ENCODE measurements around the gene MTO1. TPM values are rescaled to one million over a fixed set of nuclear protein-coding genes. Genes with fewer than 3 reads are reported as not detected.
A peak's percentile ranks its signal among the peaks of the same experiment; 100 is the strongest.
"Not testable (repeated sequence)": the region's sequence is repeated elsewhere in the genome, so short reads cannot be mapped to it uniquely, and the experiment has no call there.

Gene MTO1, protein sequence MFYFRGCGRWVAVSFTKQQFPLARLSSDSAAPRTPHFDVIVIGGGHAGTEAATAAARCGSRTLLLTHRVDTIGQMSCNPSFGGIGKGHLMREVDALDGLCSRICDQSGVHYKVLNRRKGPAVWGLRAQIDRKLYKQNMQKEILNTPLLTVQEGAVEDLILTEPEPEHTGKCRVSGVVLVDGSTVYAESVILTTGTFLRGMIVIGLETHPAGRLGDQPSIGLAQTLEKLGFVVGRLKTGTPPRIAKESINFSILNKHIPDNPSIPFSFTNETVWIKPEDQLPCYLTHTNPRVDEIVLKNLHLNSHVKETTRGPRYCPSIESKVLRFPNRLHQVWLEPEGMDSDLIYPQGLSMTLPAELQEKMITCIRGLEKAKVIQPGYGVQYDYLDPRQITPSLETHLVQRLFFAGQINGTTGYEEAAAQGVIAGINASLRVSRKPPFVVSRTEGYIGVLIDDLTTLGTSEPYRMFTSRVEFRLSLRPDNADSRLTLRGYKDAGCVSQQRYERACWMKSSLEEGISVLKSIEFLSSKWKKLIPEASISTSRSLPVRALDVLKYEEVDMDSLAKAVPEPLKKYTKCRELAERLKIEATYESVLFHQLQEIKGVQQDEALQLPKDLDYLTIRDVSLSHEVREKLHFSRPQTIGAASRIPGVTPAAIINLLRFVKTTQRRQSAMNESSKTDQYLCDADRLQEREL
- 47.9 TPM for polyA plus RNA-seq

DNA sequence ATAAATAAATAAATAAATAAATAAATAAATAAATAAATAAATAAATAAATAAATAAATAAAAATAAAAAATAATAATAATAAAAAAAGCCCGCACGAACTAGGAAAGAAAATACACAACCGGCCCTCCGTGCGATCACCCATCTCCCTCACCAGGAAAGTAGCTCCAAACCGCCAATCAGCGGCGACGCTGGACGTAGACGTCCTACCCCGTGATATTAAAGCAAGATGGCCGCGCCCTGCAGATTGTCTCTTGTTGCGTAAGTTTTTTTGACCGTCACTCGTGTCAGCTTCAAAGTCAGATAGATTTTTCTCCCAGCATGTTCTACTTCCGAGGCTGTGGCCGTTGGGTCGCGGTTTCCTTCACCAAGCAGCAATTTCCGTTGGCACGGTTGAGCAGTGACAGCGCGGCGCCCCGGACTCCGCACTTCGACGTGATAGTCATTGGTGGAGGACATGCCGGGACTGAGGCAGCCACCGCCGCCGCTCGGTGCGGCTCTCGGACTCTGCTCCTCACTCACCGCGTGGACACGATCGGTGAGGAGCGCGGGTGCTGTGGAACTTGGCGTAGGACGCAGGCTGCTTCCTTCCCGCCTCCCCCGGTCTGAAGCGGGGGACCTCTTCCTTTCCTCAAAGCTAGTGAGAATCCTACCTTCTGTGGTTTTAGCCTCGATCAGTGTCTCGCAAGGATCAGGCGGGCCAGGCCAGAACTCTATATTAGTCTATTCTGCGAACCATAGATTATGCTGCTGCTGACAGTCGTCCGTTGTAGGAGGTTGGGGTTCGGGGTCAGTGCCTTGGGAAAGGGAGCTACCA is at the start of gene MTO1:
Gene MTO1, plus strand, starts transcription at position 201 of the 814 bp plus-strand sequence. Its CDS starts 118 bp downstream, at position 319.
- H3K27ac Mint-ChIP-seq: peak within 1 kb of the TSS; percentile 91 to 99 (median 94)
- H3K4me1 Mint-ChIP-seq: peaks cover 20 to 23% (median 21%) of the 10 kb centered on the region in 3 donors

DNA sequence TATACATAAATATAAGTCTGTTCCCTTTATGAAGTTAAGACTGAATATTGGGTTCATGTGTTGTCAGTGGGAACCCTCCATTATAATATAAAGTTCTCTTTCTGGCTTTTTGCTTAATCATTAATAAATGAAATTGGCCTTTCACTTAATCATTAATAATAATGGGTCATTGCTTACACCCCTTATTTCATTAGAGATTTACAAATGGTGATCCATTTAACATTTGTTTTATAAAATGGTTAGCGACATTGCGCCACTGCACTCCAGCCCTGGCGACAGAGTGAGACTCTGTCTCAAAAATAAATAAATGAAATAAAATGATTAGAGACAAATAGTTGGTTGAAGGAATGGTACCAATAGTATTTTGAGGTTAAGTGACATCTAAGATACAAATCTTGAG is 48.4 kb upstream of the MTO1 start:
- Mint-ChIP-seq H3K4me3 (no peak overlapping the region), H3K9me3 (no peaks in the 10 kb centered on the region), H3K4me1 (no peaks in the 10 kb centered on the region), H3K36me3 (peaks cover 11% of the 10 kb centered on the region), H3K27ac (no peak overlapping the region), H3K27me3 (no peaks in the 10 kb centered on the region)

More for the DNA sequence above, at the start of gene MTO1:
- H3K27me3 Mint-ChIP-seq: no peaks in the 10 kb centered on the region
- no peaks in the 10 kb centered on the region for H3K9me3 Mint-ChIP-seq
- peak within 1 kb of the TSS; percentile 92 to 100 (median 98) for H3K4me3 Mint-ChIP-seq
- H3K36me3 Mint-ChIP-seq: no peaks in the 10 kb centered on the region

DNA sequence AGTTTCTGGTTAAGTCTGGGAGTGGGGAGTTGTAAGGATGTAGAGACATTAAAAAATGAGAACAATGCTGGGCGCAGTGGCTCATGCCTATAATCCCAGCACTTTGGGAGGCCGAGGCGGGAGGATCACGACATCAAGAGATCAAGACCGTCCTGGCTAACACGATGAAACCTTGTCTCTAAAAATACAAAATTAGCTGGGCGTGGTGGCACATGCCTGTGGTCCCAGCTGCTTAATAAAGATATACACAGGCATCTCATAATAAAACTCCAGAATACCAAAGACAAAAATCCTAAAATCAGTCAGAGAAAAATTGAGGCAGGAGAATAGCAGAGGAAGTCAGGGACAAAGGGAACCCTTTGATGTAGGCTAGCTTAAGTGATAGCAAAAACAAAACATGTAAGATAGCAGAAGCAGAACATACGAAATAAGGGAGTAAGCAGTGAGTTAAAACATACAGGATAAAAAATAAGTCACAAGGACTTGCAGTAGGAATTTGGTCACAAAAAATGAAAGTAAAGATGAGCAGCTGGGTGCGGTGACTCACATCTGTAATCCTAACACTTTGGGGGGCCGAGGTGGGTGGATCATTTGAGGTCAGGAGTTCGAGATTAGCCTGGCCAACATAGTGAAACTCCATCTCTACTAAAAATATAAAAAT is 43.3 kb upstream of the MTO1 start:
- no peaks in the 10 kb centered on the region for H3K27me3 Mint-ChIP-seq
- peaks cover 14% of the 10 kb centered on the region for H3K36me3 Mint-ChIP-seq
- H3K4me1 Mint-ChIP-seq: peaks cover 0 to 2% (median 0%) of the 10 kb centered on the region in 3 donors
- no peaks in the 10 kb centered on the region for H3K9me3 Mint-ChIP-seq
- no peak overlapping the region for H3K4me3 Mint-ChIP-seq
- H3K27ac Mint-ChIP-seq: peak overlapping the region in 2 of 3 donors; percentile 21 to 39

DNA sequence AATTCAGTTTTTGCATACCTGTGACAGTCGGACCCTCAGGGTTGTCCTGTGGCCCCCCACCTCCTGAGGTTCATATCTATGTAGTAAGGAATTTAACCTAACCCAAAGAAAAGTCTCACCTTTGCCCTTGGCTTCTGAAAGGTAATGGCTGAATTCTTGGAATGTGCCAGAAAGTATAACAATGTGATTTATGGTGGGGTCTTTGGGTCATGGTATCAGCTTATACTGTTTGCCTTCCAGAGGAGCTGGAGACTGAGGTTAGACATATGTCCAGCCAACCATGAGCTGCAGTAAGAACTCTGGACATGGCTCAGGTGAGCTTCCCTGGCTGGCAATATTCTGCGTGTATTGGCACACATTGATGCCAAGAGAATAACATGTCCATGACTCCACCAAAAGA is 40.0 kb upstream of the MTO1 start:
- Mint-ChIP-seq H3K27ac (peak overlapping the region; percentile 9 to 76 (median 28)), H3K36me3 (peaks cover 3% of the 10 kb centered on the region), H3K4me1 (peaks cover 0 to 2% (median 0%) of the 10 kb centered on the region in 3 donors), H3K27me3 (no peaks in the 10 kb centered on the region), H3K4me3 (no peak overlapping the region), H3K9me3 (no peaks in the 10 kb centered on the region)

DNA sequence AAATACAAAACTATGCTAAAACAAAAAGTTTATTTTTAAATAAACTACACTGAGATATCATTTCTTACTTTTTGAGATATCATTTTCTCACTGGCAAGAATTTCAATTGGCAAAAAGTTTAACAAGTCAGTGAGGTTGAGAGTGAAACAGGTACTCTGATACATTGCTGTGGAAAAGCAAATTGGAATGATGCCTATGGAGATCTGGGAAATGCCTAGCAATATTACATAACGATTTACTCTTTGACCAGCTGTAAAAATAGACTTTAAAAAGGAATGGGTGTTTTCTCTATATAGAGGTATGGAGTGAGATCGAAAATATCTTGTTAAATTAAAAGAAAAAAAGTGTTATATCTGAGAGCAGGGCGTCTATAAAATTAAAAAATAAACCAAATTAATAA is 26.3 kb upstream of the MTO1 start:
- Mint-ChIP-seq H3K27me3 (no peaks in the 10 kb centered on the region), H3K4me3 (no peak overlapping the region), H3K4me1 (peaks cover 2 to 8% (median 5%) of the 10 kb centered on the region in 3 donors), H3K36me3 (peaks cover 8% of the 10 kb centered on the region), H3K27ac (peak overlapping the region in 1 of 3 donors; percentile 43), H3K9me3 (no peaks in the 10 kb centered on the region)

DNA sequence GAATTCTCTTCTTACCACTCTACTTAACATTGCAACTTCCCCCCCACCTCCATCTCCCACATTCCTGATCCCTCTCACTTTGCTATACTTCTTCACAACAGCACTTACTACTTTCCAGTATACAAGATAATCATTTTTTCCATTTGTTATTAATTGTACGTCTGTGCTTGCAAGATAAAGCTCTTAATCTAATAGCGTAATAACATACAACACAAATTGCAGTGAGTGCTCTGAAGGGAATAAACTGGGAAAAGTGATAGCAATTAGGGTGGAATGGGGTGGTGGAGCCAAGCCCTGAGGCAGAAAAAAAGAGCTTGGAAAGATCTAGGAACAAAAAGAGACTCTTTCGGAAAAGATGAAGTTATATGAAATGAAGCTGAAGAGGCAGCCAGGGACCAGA is 18.0 kb upstream of the MTO1 start:
- peaks cover 13% of the 10 kb centered on the region for H3K36me3 Mint-ChIP-seq
- H3K27ac Mint-ChIP-seq: peak overlapping the region in 1 of 3 donors; percentile 73
- H3K4me3 Mint-ChIP-seq: peak overlapping the region in 2 of 4 donors; percentile 62 to 92
- H3K4me1 Mint-ChIP-seq: peaks cover 23 to 27% (median 24%) of the 10 kb centered on the region in 3 donors
- H3K27me3 Mint-ChIP-seq: no peaks in the 10 kb centered on the region
- H3K9me3 Mint-ChIP-seq: no peaks in the 10 kb centered on the region

DNA sequence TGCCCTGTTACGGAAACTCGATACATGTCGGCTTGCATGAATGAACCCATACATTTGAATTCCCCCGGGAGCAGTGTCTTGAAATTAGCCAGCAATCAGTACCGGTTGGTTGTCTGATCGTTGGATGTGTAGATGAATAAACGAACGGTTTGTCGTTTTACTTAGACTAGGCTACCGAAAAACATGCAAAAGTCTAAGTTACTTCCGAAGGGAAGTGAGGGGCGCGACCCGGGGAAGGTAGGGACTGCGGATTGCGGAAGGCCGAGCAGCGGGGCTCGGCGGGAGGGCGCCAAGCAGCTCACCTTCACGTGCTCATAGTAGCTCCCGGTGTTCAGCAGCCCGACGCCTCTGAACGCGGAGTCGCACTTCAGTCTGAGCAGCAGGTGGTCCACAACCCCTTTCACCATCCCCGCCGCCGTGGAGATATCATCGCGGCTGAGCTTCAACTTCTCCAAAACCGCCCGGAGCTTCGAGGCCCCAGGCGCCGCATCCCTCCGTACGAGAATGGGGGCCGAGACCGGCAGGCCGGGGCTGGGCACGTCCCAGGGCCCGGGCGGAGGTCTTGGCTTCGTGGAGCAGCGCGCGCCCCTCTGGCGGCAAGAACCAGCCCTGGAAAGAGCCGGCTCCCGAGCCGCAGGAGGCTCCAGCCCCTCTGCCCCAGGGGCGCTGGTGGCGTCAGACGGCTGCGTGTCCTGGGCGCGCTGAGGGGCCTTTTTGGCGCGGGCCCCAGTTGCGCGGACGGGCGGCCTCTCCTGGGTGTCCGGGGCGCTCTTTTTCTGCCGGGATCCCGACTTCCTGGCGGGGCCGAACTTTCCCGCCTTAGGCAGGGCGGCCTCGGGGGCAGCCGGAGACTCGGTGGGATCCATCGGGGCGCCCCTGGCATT is 10.1 kb upstream of the MTO1 start:
- H3K4me3 Mint-ChIP-seq: peak overlapping the region; percentile 92 to 100 (median 97)
- H3K27ac Mint-ChIP-seq: peak overlapping the region; percentile 91 to 93 (median 93)
- no peaks in the 10 kb centered on the region for H3K27me3 Mint-ChIP-seq
- H3K4me1 Mint-ChIP-seq: peaks cover 15 to 26% (median 17%) of the 10 kb centered on the region in 3 donors
- no peaks in the 10 kb centered on the region for H3K9me3 Mint-ChIP-seq
- peaks cover 2% of the 10 kb centered on the region for H3K36me3 Mint-ChIP-seq

DNA sequence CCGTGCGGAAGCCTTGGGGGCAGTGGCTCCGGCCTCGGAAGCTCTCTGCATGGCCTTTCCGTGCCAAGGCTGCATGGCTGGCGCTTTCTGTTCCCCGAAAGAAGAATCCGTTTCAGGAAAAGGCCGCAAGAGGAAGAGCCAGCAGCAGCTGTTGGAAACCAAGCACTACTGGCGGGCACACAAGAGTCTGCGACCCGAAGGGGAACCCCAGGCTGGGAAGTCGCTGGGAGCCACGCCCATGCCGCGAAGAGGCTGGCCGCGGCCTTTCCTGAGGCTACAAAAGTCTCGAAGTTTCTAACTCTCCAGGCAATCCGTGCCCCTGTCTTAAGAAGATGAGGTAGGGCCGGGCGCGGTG is 9.5 kb upstream of the MTO1 start, which contains the start of gene CGAS:
Gene CGAS, minus strand, starts transcription at position 191 of the 355 bp plus-strand sequence. Its CDS starts 116 bp downstream, at position 75.
- H3K27me3 Mint-ChIP-seq: no peaks in the 10 kb centered on the region
- peaks cover 2% of the 10 kb centered on the region for H3K36me3 Mint-ChIP-seq
- H3K4me1 Mint-ChIP-seq: peaks cover 16 to 26% (median 19%) of the 10 kb centered on the region in 3 donors
- H3K27ac Mint-ChIP-seq: peak within 1 kb of the TSS; percentile 91 to 93 (median 93)
- H3K9me3 Mint-ChIP-seq: no peaks in the 10 kb centered on the region
- peak within 1 kb of the TSS; percentile 92 to 100 (median 97) for H3K4me3 Mint-ChIP-seq

DNA sequence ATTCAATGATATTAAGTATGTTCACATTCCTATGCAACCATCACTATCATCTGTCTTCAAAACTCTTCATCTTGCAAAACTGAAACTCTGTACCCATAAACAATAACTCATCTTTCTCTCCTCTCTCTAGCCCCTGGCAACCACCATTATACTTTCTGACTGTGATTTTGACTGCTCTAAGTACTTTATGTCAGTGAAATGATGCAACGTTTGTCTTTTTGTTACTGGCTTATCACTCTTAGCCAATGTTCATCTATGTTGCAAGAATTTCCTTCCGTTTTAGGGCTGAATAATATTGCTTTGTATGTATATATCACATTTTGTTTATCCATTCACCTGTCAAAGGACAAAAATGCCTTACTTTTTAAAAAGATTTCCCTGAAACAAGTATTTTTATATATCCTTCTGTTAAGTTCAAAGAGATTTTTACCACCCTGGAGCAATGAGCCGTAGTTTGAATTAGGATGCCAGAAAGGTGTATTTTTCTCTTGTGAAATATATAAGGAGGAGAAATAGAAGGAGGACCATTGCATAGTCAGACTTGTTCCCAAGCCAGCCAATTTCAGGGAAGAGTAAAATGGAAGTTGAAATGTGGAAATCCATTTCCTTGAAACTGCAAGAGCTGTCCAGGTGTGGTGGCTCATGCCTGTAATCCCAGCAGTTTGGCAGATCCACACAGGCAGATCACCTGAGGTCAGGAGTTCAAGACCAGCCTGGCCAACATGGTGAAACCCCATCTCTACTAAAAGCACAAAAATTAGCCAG is 5.5 kb upstream of the MTO1 start:
- Mint-ChIP-seq H3K9me3 (no peaks in the 10 kb centered on the region), H3K36me3 (no peaks in the 10 kb centered on the region), H3K27ac (peak overlapping the region in 2 of 3 donors; percentile 6 to 47), H3K27me3 (no peaks in the 10 kb centered on the region), H3K4me1 (peaks cover 9 to 16% (median 13%) of the 10 kb centered on the region in 3 donors), H3K4me3 (peak overlapping the region in 1 of 4 donors; percentile 46)

DNA sequence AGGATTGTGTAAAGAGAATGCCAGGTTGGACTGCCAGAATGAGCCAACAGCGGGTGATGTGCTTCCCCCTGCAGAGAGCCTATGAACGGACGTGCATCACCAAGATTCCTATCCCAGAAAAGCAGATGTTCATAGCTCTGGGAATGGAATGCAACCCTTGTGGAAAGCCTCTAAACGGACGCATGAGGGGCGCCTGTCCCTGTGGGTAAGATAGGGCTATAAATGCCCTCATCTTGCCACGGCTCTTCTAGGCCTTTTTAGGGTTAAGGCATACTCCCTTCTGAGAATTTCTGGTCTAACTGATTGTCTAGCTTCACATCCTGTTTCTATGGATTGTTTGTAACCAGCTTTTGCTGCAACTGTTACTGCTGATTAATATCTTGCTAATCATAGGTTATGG is 2.1 kb upstream of the MTO1 start:
- H3K9me3 Mint-ChIP-seq, H3K27me3 Mint-ChIP-seq, H3K36me3 Mint-ChIP-seq: not testable (repeated sequence)
- peaks cover 22 to 25% (median 23%) of the 10 kb centered on the region in 3 donors for H3K4me1 Mint-ChIP-seq
- H3K4me3 Mint-ChIP-seq: peak overlapping the region in 1 of 4 donors; percentile 66
- H3K27ac Mint-ChIP-seq: peak overlapping the region in 2 of 3 donors; percentile 71 to 73

DNA sequence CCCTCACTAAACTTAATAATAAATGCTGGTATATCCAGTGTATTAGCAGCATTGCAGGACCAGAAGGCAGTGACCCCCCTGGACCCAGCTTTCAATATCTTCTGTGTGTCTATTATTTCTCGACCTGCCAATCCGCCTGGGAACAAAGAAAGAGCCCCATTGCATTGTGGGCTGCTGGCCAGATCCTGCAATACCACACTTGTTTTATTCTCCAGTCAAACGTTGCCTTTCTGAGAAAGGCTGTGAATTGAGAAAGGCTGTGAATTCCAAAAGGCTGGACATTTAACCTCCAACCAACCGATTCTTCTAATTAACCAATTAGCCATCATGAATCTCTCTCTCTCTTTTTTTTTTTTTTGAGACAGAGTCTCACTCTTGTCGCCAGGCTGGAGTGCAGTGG is 1.5 kb upstream of the MTO1 start:
- Mint-ChIP-seq H3K27me3 (no peaks in the 10 kb centered on the region), H3K4me3 (peak overlapping the region in 3 of 4 donors; percentile 57 to 91 (median 66)), H3K4me1 (peaks cover 22 to 25% (median 23%) of the 10 kb centered on the region in 3 donors), H3K36me3 (no peaks in the 10 kb centered on the region), H3K27ac (peak overlapping the region; percentile 71 to 94 (median 73)), H3K9me3 (no peaks in the 10 kb centered on the region)

DNA sequence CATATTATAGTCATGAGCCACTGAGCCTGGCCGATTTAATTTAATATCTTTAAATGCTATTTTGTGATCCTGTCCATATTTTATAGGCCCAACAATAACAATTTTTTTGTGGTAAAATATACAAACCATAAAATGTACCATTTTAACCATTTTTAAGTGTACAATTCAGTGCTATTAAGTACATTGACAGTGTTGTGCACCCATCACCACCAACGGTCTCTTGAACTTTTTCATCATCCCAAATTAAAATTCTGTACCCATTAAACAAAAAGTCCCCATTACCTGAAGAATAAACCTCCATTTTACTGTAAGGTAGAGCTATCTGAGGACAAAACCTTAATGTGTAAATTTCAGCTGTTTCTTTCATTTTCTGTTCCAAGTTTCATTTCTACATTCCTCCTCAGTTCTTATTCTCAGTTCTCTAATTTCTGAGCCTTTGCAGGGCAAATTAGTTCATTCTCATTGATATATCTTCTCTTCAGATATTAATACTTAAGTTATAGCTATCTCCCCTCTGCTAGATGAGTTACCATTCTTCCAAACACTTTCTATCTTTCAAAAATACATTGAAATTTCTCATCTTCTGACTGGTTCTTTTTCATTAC is 10.3 kb downstream of the MTO1 start:
- Mint-ChIP-seq H3K4me1 (peaks cover 13 to 18% (median 15%) of the 10 kb centered on the region in 3 donors), H3K36me3 (peaks cover 6% of the 10 kb centered on the region), H3K27me3 (no peaks in the 10 kb centered on the region), H3K9me3 (no peaks in the 10 kb centered on the region), H3K27ac (peak overlapping the region; percentile 57 to 94 (median 64)), H3K4me3 (peak overlapping the region; percentile 48 to 78 (median 62))

All from IgD-negative memory B cell (primary cell).